ENCODE results near the gene CLDN6.

GRCh38 chr16:3036726-3037315 is 18.8 kb upstream of the CLDN6 start, which contains the start of gene BICDL2:
- no peak for TF ChIP-seq EZH2 (IDR thresholded peaks at IDR 0.05; ENCODE audit: low read length, unreplicated experiment)
- TF ChIP-seq CTCF (conservative IDR thresholded peaks at IDR 0.05; ENCODE audit: low read depth, low read length), result no peak
- no peak for TF ChIP-seq EZH2phosphoT487 (IDR thresholded peaks at IDR 0.05; ENCODE audit: borderline replicate concordance, low read length)

Measured in PC-3 (cell line).